K562 (cell line): ENCODE measurements around the gene PHF20. TPM values are rescaled to one million over a fixed set of nuclear protein-coding genes. Genes with fewer than 3 reads are reported as not detected.
A peak's percentile ranks its signal among the peaks of the same experiment; 100 is the strongest.

Experiments used
- ATAC-seq: fragments of 200-7000 bp; cut with Tn5 transposase; 3 replicates; pipeline ENCODE4 v1.9.1; 2020; ENCODE audit warnings: moderate library complexity
- BruUV-seq: library from RNA; stranded (reverse); fragments of 400-500 nt; replicated peaks from 2 replicates; lab custom pipeline; 2021; lab: Mats Ljungman, UMichigan
- CTCF ChIA-PET: fragments of 300-600 bp; formaldehyde crosslinking; extraction: SDS; loops from one replicate; lab custom pipeline; 2021; ENCODE audit warnings: low intra/inter-chr PET ratio; lab: Yijun Ruan, JAX
- POLR2A ChIA-PET: fragments of 300-600, 350-650 bp; sonication (Branson Sonifier 250); formaldehyde crosslinking; extraction: SDS; loops from one replicate; lab custom pipeline; 2021; ENCODE audit warnings: antibody characterized with exemption, inconsistent platforms; lab: Yijun Ruan, JAX
- DNase-seq, 4 experiments: peaks; one replicate each; pipeline versions ENCODE4 v3.0.0 to v3.0.0-alpha.2; 2011 to 2018; ENCODE audit warnings: low spot score in 3 of 4, mixed read lengths in 3 of 4; ENCODE audit errors: extremely low read depth in 1 of 4
- FAIRE-seq: peaks from 2 replicates; lab custom pipeline; 2011; peaks lifted over from hg19 to GRCh38; lab: Jason Lieb, UNC
- H2AFZ ChIP-seq: 2 replicates; pipeline ENCODE4 v1.6.0; 2011; ENCODE audit warnings: low read depth, low read length, control low read depth, inconsistent platforms
- H3K27ac ChIP-seq: fragments of 200-600 bp; 3 replicates; pipeline ENCODE4 v1.8.0; 2011; ENCODE audit warnings: low read depth, mild to moderate bottlenecking, control low read depth, inconsistent platforms, low read length, moderate library complexity, mixed read lengths; ENCODE audit errors: extremely low read depth
- H3K27me3 ChIP-seq, 2 experiments: fragments of 300-600 bp in 1 of 2; 2 replicates in 1 of 2; 3 replicates in 1 of 2; pipeline versions ENCODE4 v1.6.0 to v1.8.0; 2011; ENCODE audit warnings: inconsistent platforms in 2 of 2, low read length in 2 of 2, mild to moderate bottlenecking in 1 of 2, mixed read lengths in 1 of 2, moderate library complexity in 1 of 2; ENCODE audit not compliant: control insufficient read depth in 2 of 2, insufficient read depth in 2 of 2
- H3K36me3 ChIP-seq: fragments of 300-600 bp; 3 replicates; pipeline ENCODE4 v1.8.0; 2011; ENCODE audit warnings: mild to moderate bottlenecking, low read length, inconsistent platforms; ENCODE audit not compliant: control insufficient read depth, insufficient read depth
- H3K4me1 ChIP-seq, 2 experiments: fragments of 200-600 bp in 1 of 2; replicated peaks in 1 of 2; 2 replicates in 1 of 2; 3 replicates in 1 of 2; pipeline versions ENCODE4 v1.5.1 to v1.8.0; 2011; ENCODE audit warnings: inconsistent platforms in 2 of 2, low read length in 2 of 2, mild to moderate bottlenecking in 1 of 2, mixed read lengths in 1 of 2, moderate library complexity in 1 of 2; ENCODE audit not compliant: control insufficient read depth in 2 of 2, insufficient read depth in 2 of 2
- H3K4me2 ChIP-seq: 2 replicates; pipeline ENCODE4 v1.6.1; 2011; ENCODE audit warnings: low read length, control low read depth, inconsistent platforms, mixed read lengths; ENCODE audit not compliant: insufficient read depth
- H3K4me3 ChIP-seq: fragments of 200-600 bp; sonication (generic), shearing (Covaris generic); 2 replicates; pipeline ENCODE4 v1.5.1; 2016; ENCODE audit warnings: control low read depth, inconsistent platforms
- H3K79me2 ChIP-seq: fragments of 200-600 bp; 3 replicates; pipeline ENCODE4 v1.8.0; 2011; ENCODE audit warnings: low read length, inconsistent platforms; ENCODE audit not compliant: control insufficient read depth, insufficient read depth
- H3K9ac ChIP-seq, 2 experiments: 2 replicates each; pipeline versions ENCODE4 v1.6.0 to v1.6.1; 2011; ENCODE audit warnings: low read depth in 2 of 2, low read length in 2 of 2, control low read depth in 1 of 2, inconsistent platforms in 1 of 2, mild to moderate bottlenecking in 1 of 2, mixed read lengths in 1 of 2; ENCODE audit not compliant: insufficient read depth in 1 of 2
- H3K9me1 ChIP-seq: one replicate; pipeline ENCODE4 v1.6.0; 2011; ENCODE audit warnings: inconsistent platforms, mild to moderate bottlenecking, low read length, moderate library complexity; ENCODE audit not compliant: control insufficient read depth, insufficient read depth
- H3K9me3 ChIP-seq: replicated peaks from 2 replicates; pipeline ENCODE4 v1.5.1; 2011; ENCODE audit warnings: low read depth, low read length, inconsistent platforms; ENCODE audit not compliant: control insufficient read depth, insufficient read depth
- H4K20me1 ChIP-seq: replicated peaks from 2 replicates; pipeline ENCODE4 v1.6.1; 2011; ENCODE audit warnings: low read length, inconsistent platforms, mixed read lengths; ENCODE audit not compliant: control insufficient read depth, insufficient read depth
- CGGBP1 ChIP-seq: fragments of 250-450 bp; sonication (Bioruptor Pico); IDR thresholded peaks from 2 replicates; pipeline ENCODE4 v1.9.0; 2021; ENCODE audit warnings: mild to moderate bottlenecking
- MITF ChIP-seq: IDR thresholded peaks from 2 replicates; pipeline ENCODE4 v1.6.1; 2014; ENCODE audit warnings: antibody characterized with exemption
- NR1H2 ChIP-seq: sonication (generic); formaldehyde crosslinking; IDR thresholded peaks from 2 replicates; pipeline ENCODE4 v1.4.0; 2020; ENCODE audit warnings: mild to moderate bottlenecking, missing genetic modification reagents
- POLR3G ChIP-seq: IDR thresholded peaks from 2 replicates; pipeline ENCODE4 v1.6.1; 2011; ENCODE audit not compliant: insufficient read length, insufficient replicate concordance; ENCODE audit errors: extremely low read depth
- RBM25 ChIP-seq: fragments of 200-400 bp; formaldehyde crosslinking; IDR thresholded peaks from 2 replicates; pipeline ENCODE4 v1.6.1; 2018; ENCODE audit warnings: low read length, low read depth, moderate library complexity; ENCODE audit not compliant: severe bottlenecking
- ZNF280A ChIP-seq: fragments of 450-650 bp; IDR thresholded peaks from 2 replicates; pipeline ENCODE4 v1.6.1; 2018; ENCODE audit warnings: mild to moderate bottlenecking, low read depth; ENCODE audit not compliant: partially characterized antibody
- ZNF75A ChIP-seq: fragments of 450-650 bp; formaldehyde crosslinking; IDR thresholded peaks from 2 replicates; pipeline ENCODE4 v1.4.0; 2020; ENCODE audit warnings: mild to moderate bottlenecking
- WGBS: fragments of 100-300 bp; shearing (Covaris generic); methylation state at CpG from one replicate; pipeline ENCODE4 v1.1.6; 2016; ENCODE audit warnings: low coverage, mixed read lengths; ENCODE audit not compliant: insufficient coverage; ENCODE audit errors: missing lambda C conversion rate; 5-methylcytosine and 5-hydroxymethylcytosine counted together
- in situ Hi-C: fragments of 300-500 bp; cut with MboI; formaldehyde crosslinking; loops from 4 replicates; pipeline ENCODE4 v1.15.0; 2018; ENCODE audit warnings: inconsistent platforms, mixed read lengths
- intact Hi-C: fragments of 100-400 bp; cut with micrococcal nuclease; formaldehyde crosslinking; loops from 2 replicates; pipeline ENCODE4 v1.14.2; 2022
- polyA plus RNA-seq, 8 experiments: library from polyadenylated mRNA; depleted of rRNA in 4 of 8; stranded (reverse) in 5 of 8; unstranded in 3 of 8; fragments of >200 nt; fragmentation: Nextera tagmentation in 2 of 8; fragmentation: Illumina TruSeq in 1 of 8; extraction: Ambion mirVana in 2 of 8; extraction: Trizol in 1 of 8; gene quantifications; 2 replicates each; pipeline versions ENCODE4 v1.2.1 to v1.2.3, GENCODE V29; 2011 to 2014; ENCODE audit warnings: inconsistent platforms in 1 of 8, missing spikeins in 1 of 8
- total RNA-seq, 7 experiments: library from RNA; depleted of rRNA in 6 of 7; stranded (reverse); fragments of >200 nt in 6 of 7; fragmentation: Illumina TruSeq in 2 of 7; extraction: Trizol in 2 of 7; gene quantifications; 2 replicates each; pipeline versions ENCODE4 v1.2.1 to v1.2.3, GENCODE V29; 2011 to 2021; ENCODE audit warnings: low replicate concordance in 1 of 7
- TF ChIP-seq, protein P1 (sequence below): fragments of 250-450 bp; sonication (Bioruptor Pico); IDR thresholded peaks from 2 replicates; pipeline ENCODE4 v1.4.0; 2020
- TF ChIP-seq, protein P2 (sequence below): fragments of 450-650 bp; IDR thresholded peaks from 2 replicates; pipeline ENCODE4 v1.6.1; 2016; ENCODE audit warnings: mild to moderate bottlenecking

PHF20 gene
- total and polyA plus RNA-seq, 9 of the 15 experiments (the other 6 are each of a cell fraction or from before 2014, with no cell fraction given) = 49.9 to 196 (median 70.7) TPM

- Histone ChIP-seq H3K9me1 (no peaks in the 10 kb centered on the region), H3K9ac (no peak overlapping the region), H3K27me3 (peaks cover 0 to under 1% of the 10 kb centered on the region in 2 experiments; a peak in 2 of 5 replicates), H3K4me3 (no peak overlapping the region), H3K9me3 (no peaks in the 10 kb centered on the region), H3K4me2 (no peak overlapping the region), H3K36me3 (no peaks in the 10 kb centered on the region), H3K79me2 (no peaks in the 10 kb centered on the region), H3K4me1 (no peaks in the 10 kb centered on the region), H2AFZ (no peak overlapping the region), H3K27ac (no peak overlapping the region), H4K20me1 (no peaks in the 10 kb centered on the region)
- intact Hi-C loops (no loop called here), in situ Hi-C loops (loop anchor here (25.0 kb wide), 1 partner anchor 448 kb away; no protein-coding TSS in a partner anchor)
- CTCF ChIA-PET = no interaction called here
- ATAC-seq = no peak
- FAIRE-seq = no peak
- DNase-seq = peak in 1 of 4 experiments; percentile 19
- no TSS peak for BruUV-seq
- POLR2A ChIA-PET = interaction anchor here (1.2 kb wide), 1 partner anchor 144 kb away, joined by 4 read pairs; no protein-coding TSS in a partner anchor
- WGBS = 0% methylated on average over 2 of the region's 2 CpGs
- TF ChIP-seq MITF = no peak
- no peak for TF ChIP-seq CGGBP1 (CRISPR knock-in tag)
- TF ChIP-seq RBM25 = peak; percentile 81
- no peak for TF ChIP-seq POLR3G
- no peak for TF ChIP-seq ZNF280A
- TF ChIP-seq ZNF75A (CRISPR knock-in tag) = no peak
- no peak for TF ChIP-seq NR1H2 (CRISPR knock-in tag)
- TF ChIP-seq, protein P1, sequence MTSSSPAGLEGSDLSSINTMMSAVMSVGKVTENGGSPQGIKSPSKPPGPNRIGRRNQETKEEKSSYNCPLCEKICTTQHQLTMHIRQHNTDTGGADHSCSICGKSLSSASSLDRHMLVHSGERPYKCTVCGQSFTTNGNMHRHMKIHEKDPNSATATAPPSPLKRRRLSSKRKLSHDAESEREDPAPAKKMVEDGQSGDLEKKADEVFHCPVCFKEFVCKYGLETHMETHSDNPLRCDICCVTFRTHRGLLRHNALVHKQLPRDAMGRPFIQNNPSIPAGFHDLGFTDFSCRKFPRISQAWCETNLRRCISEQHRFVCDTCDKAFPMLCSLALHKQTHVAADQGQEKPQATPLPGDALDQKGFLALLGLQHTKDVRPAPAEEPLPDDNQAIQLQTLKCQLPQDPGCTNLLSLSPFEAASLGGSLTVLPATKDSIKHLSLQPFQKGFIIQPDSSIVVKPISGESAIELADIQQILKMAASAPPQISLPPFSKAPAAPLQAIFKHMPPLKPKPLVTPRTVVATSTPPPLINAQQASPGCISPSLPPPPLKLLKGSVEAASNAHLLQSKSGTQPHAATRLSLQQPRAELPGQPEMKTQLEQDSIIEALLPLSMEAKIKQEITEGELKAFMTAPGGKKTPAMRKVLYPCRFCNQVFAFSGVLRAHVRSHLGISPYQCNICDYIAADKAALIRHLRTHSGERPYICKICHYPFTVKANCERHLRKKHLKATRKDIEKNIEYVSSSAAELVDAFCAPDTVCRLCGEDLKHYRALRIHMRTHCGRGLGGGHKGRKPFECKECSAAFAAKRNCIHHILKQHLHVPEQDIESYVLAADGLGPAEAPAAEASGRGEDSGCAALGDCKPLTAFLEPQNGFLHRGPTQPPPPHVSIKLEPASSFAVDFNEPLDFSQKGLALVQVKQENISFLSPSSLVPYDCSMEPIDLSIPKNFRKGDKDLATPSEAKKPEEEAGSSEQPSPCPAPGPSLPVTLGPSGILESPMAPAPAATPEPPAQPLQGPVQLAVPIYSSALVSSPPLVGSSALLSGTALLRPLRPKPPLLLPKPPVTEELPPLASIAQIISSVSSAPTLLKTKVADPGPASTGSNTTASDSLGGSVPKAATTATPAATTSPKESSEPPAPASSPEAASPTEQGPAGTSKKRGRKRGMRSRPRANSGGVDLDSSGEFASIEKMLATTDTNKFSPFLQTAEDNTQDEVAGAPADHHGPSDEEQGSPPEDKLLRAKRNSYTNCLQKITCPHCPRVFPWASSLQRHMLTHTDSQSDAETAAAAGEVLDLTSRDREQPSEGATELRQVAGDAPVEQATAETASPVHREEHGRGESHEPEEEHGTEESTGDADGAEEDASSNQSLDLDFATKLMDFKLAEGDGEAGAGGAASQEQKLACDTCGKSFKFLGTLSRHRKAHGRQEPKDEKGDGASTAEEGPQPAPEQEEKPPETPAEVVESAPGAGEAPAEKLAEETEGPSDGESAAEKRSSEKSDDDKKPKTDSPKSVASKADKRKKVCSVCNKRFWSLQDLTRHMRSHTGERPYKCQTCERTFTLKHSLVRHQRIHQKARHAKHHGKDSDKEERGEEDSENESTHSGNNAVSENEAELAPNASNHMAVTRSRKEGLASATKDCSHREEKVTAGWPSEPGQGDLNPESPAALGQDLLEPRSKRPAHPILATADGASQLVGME = no peak
- TF ChIP-seq, protein P2, sequence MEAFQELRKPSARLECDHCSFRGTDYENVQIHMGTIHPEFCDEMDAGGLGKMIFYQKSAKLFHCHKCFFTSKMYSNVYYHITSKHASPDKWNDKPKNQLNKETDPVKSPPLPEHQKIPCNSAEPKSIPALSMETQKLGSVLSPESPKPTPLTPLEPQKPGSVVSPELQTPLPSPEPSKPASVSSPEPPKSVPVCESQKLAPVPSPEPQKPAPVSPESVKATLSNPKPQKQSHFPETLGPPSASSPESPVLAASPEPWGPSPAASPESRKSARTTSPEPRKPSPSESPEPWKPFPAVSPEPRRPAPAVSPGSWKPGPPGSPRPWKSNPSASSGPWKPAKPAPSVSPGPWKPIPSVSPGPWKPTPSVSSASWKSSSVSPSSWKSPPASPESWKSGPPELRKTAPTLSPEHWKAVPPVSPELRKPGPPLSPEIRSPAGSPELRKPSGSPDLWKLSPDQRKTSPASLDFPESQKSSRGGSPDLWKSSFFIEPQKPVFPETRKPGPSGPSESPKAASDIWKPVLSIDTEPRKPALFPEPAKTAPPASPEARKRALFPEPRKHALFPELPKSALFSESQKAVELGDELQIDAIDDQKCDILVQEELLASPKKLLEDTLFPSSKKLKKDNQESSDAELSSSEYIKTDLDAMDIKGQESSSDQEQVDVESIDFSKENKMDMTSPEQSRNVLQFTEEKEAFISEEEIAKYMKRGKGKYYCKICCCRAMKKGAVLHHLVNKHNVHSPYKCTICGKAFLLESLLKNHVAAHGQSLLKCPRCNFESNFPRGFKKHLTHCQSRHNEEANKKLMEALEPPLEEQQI = no peak
These were observed 217.2 kb downstream of the PHF20 start for GRCh38 chr20:35988910-35989463.
